Measurements from ENCODE around the gene CALML6.

The CALML6 gene

GRCh38 chr1:1892079-1892762 lies 22.8 kb upstream of the CALML6 start:
- ChIA-PET POLR2A (interaction anchor here (1.0 to 1.3 kb wide), 3 partner anchors 8 to 34 kb away, joined by 3 to 4 read pairs (median 4); no protein-coding TSS in a partner anchor), CTCF (interaction anchor here (0.8 to 1.5 kb wide), 2 partner anchors 13 to 133 kb away, joined by 4 read pairs; no protein-coding TSS in a partner anchor)
- H3K4me1 ChIP-seq (ENCODE audit: control insufficient read depth, insufficient read depth, low read length) = peaks cover 8% of the 10 kb centered on the region
- H3K9me3 ChIP-seq (ENCODE audit: control insufficient read depth, insufficient read depth, low read depth, low read length) = no peaks in the 10 kb centered on the region
- H3K36me3 ChIP-seq (ENCODE audit: control insufficient read depth in 2 of 2, insufficient read depth in 1 of 2, low read length in 2 of 2) = no peaks in the 10 kb centered on the region
- H3K27ac ChIP-seq (ENCODE audit: extremely low read depth, low read depth, low read length) = peak overlapping the region; percentile 68
- 0 out of 2 replicates have a peak, but pooled peaks have one; percentile 8 for TF ChIP-seq KLF1 (tag by site-specific recombination; IDR thresholded peaks at IDR 0.05)
- no peak for TF ChIP-seq ZNF138 (tag by site-specific recombination; IDR thresholded peaks at IDR 0.05; ENCODE audit: borderline replicate concordance)
- no peak for TF ChIP-seq ZSCAN18 (tag by site-specific recombination; IDR thresholded peaks at IDR 0.05)
- TF ChIP-seq PRDM1 (tag by site-specific recombination; IDR thresholded peaks at IDR 0.05) = peak; percentile 55
- no peak for TF ChIP-seq PATZ1 (tag by site-specific recombination; IDR thresholded peaks at IDR 0.05)
- TF ChIP-seq ZNF133 (tag by site-specific recombination; IDR thresholded peaks at IDR 0.05) = no peak
- H3K4me3 ChIP-seq (ENCODE audit: low read depth, low read length) = peak overlapping the region; percentile 88; the same call in 1 of the 2 replicates

- ChIA-PET POLR2A (no interaction called here), CTCF (interaction anchor here (0.8 kb wide), 1 partner anchor 133 kb away, joined by 4 read pairs; no protein-coding TSS in a partner anchor)
- peaks cover 8% of the 10 kb centered on the region for H3K4me1 ChIP-seq (ENCODE audit: control insufficient read depth, insufficient read depth, low read length)
- TF ChIP-seq GLIS2 (tag by site-specific recombination; IDR thresholded peaks at IDR 0.05) (no peak), ZXDB (tag by site-specific recombination; IDR thresholded peaks at IDR 0.05) (no peak), ZNF211 (tag by site-specific recombination; IDR thresholded peaks at IDR 0.05; ENCODE audit: low read depth) (no peak), ZNF140 (tag by site-specific recombination; IDR thresholded peaks at IDR 0.05) (no peak), ZNF843 (tag by site-specific recombination; IDR thresholded peaks at IDR 0.05) (no peak), ZNF624 (tag by site-specific recombination; IDR thresholded peaks at IDR 0.05) (no peak), ZNF449 (tag by site-specific recombination; IDR thresholded peaks at IDR 0.05) (no peak), ZNF654 (tag by site-specific recombination; IDR thresholded peaks at IDR 0.05; ENCODE audit: low read depth) (no peak), ZNF350 (tag by site-specific recombination; IDR thresholded peaks at IDR 0.05) (no peak), ZNF544 (tag by site-specific recombination; IDR thresholded peaks at IDR 0.05) (no peak), ZNF558 (tag by site-specific recombination; IDR thresholded peaks at IDR 0.05) (no peak), ZNF433 (tag by site-specific recombination; IDR thresholded peaks at IDR 0.05; ENCODE audit: low read depth) (no peak), ZNF157 (tag by site-specific recombination; IDR thresholded peaks at IDR 0.05) (no peak), ZNF114 (tag by site-specific recombination; IDR thresholded peaks at IDR 0.05) (no peak), ZNF768 (tag by site-specific recombination; IDR thresholded peaks at IDR 0.05) (no peak), ZNF660 (tag by site-specific recombination; IDR thresholded peaks at IDR 0.05) (no peak), ZNF362 (tag by site-specific recombination; IDR thresholded peaks at IDR 0.05) (no peak)
- H3K36me3 ChIP-seq (ENCODE audit: control insufficient read depth in 2 of 2, insufficient read depth in 1 of 2, low read length in 2 of 2) = no peaks in the 10 kb centered on the region
- no peak overlapping the region for H3K27ac ChIP-seq (ENCODE audit: extremely low read depth, low read depth, low read length)
- no peaks in the 10 kb centered on the region for H3K9me3 ChIP-seq (ENCODE audit: control insufficient read depth, insufficient read depth, low read depth, low read length)
- H3K4me3 ChIP-seq (ENCODE audit: low read depth, low read length) = no peak overlapping the region
Observed at GRCh38 chr1:1892763-1893120, 22.3 kb upstream of the CALML6 start.
